NCI-H446 treated with DMSO at 0.1 percent for 48 hours (cell line): Measurements from ENCODE around the gene PRKG1.
"Not testable (repeated sequence)": the region's sequence is repeated elsewhere in the genome, so short reads cannot be mapped to it uniquely, and the experiment has no call there.

Experiments used
- DNase-seq: peaks from one replicate; lab custom pipeline; 2025; lab: John Stamatoyannopoulos, UW

The PRKG1 gene

GRCh38 chr10:51427758-51428157 lies 353.5 kb downstream of the PRKG1 start:
- no peak for DNase-seq

- no peak for DNase-seq
Observed at GRCh38 chr10:51430506-51430905, 356.2 kb downstream of the PRKG1 start.

GRCh38 chr10:51433949-51434475 lies 359.7 kb downstream of the PRKG1 start:
- DNase-seq = no peak

- no peak for DNase-seq
Observed at GRCh38 chr10:51436805-51437204, 362.5 kb downstream of the PRKG1 start.

GRCh38 chr10:51439645-51440044 lies 365.4 kb downstream of the PRKG1 start:
- DNase-seq = no peak

- no peak for DNase-seq
Observed at GRCh38 chr10:51445588-51445987, 371.3 kb downstream of the PRKG1 start.

- DNase-seq = no peak
Observed at GRCh38 chr10:51447119-51447518, 372.8 kb downstream of the PRKG1 start.

GRCh38 chr10:51455762-51456161 lies 381.5 kb downstream of the PRKG1 start:
- not testable (repeated sequence) for DNase-seq

GRCh38 chr10:51459476-51459875 lies 385.2 kb downstream of the PRKG1 start:
- no peak for DNase-seq

GRCh38 chr10:51462076-51462779 lies 387.9 kb downstream of the PRKG1 start:
- DNase-seq = no peak

- no peak for DNase-seq
Observed at GRCh38 chr10:51468424-51468823, 394.1 kb downstream of the PRKG1 start.

GRCh38 chr10:51469686-51470085 lies 395.4 kb downstream of the PRKG1 start:
- no peak for DNase-seq

- DNase-seq = no peak
Observed at GRCh38 chr10:51471271-51471670, 397.0 kb downstream of the PRKG1 start.

- no peak for DNase-seq
Observed at GRCh38 chr10:51472154-51472553, 397.9 kb downstream of the PRKG1 start.

- no peak for DNase-seq
Observed at GRCh38 chr10:51479711-51480110, 405.4 kb downstream of the PRKG1 start.

- no peak for DNase-seq
Observed at GRCh38 chr10:51485668-51486067, 411.4 kb downstream of the PRKG1 start.

- no peak for DNase-seq
Observed at GRCh38 chr10:51487576-51487975, 413.3 kb downstream of the PRKG1 start.

GRCh38 chr10:51488766-51489408 lies 414.6 kb downstream of the PRKG1 start:
- no peak for DNase-seq

GRCh38 chr10:51498424-51498823 lies 424.1 kb downstream of the PRKG1 start:
- DNase-seq = no peak

- peak; percentile 74 for DNase-seq
Observed at GRCh38 chr10:51501396-51501795, 427.1 kb downstream of the PRKG1 start.

- DNase-seq = no peak
Observed at GRCh38 chr10:51502124-51502523, 427.8 kb downstream of the PRKG1 start.

GRCh38 chr10:51503378-51503777 lies 429.1 kb downstream of the PRKG1 start:
- no peak for DNase-seq

- DNase-seq = no peak
Observed at GRCh38 chr10:51507476-51507875, 433.2 kb downstream of the PRKG1 start.

GRCh38 chr10:51508156-51508555 lies 433.9 kb downstream of the PRKG1 start:
- no peak for DNase-seq
